NCI-H146 treated with DMSO at 0.1 percent for 48 hours (cell line): Measurements from ENCODE around the gene S100P.
"Not testable (repeated sequence)": the region's sequence is repeated elsewhere in the genome, so short reads cannot be mapped to it uniquely, and the experiment has no call there.

ENCODE experiments used
- DNase-seq: peaks from one replicate; lab custom pipeline; 2025; ENCODE audit not compliant: unreplicated experiment; lab: John Stamatoyannopoulos, UW

Gene S100P

DNA sequence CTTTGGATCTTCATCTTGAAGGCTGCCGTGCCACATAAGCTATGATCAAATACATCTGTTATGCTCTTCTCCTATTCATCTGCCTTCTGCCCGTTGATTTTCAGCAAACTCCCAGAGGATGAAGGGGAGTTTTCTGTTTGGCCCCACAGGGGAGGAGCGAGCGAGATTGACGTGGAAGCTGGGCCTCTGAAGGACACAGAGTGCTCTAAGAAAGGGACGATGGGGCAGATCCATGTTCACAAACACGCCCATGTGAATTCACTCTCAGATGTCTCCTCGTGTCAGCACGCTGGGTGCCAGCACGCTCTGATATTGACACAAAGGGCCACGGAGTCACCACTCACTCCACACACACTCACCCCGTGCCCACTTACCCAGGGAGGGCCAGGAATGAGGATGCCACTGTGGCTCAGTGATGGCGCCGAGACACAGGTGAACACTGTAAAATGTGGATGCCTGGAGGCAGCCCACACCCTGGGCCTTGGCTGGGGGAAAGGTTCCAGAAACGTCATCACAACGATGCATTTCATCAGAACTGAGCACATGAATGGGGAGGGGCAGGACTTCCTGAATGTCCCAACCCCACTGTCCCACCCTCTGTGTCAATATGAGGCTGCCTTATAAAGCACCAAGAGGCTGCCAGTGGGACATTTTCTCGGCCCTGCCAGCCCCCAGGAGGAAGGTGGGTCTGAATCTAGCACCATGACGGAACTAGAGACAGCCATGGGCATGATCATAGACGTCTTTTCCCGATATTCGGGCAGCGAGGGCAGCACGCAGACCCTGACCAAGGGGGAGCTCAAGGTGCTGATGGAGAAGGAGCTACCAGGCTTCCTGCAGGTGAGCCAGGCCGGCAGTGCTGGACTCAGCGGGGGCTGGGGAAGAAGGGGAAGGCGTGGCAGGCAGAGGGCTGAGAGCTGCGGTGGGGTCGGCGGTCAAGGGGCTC lies at the start of gene S100P:
TSS of gene S100P (plus strand) at position 648 of the 946 bp plus-strand sequence. CDS start at position 703, 55 bp downstream.
- no peak for DNase-seq

DNA sequence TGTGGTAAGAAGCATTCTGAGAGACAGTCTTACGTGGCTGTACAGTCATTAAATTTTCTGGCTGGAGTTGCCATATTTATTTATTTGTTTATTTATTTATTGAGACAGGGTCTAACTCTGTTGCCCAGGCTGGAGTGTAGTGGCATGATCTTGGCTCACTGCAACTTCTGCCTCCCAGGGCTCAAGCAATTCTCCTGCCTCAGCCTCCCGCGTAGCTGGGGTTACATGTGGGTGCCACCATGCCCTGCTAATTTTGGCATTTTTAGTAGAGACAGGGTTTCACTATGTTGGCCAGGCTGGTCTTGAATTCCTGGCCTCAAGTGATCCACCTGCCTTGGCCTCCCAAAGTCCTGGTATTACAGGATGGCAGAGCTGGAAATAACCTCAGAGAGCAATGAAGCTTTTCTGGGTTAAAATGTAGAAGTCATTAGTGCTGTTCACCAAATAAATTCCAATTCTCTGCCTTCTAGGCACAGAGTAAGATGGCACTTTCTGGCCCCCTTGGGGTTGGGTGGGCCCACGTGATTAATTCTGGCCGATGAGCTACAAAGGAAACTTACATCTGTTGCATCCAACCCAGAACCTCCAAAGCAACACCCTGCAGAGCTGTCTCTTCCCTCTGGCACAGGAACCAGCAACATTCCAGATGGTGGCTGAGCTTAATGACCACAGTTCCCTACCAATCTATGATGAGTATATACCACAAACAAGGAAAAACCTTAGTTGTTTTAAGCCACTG lies 48.7 kb upstream of the S100P start:
- no peak for DNase-seq

- no peak for DNase-seq
Measured at GRCh38 chr4:6647169-6647568, 46.5 kb upstream of the S100P start.

GRCh38 chr4:6647582-6648230 lies 46.0 kb upstream of the S100P start:
- DNase-seq, result no peak

DNA sequence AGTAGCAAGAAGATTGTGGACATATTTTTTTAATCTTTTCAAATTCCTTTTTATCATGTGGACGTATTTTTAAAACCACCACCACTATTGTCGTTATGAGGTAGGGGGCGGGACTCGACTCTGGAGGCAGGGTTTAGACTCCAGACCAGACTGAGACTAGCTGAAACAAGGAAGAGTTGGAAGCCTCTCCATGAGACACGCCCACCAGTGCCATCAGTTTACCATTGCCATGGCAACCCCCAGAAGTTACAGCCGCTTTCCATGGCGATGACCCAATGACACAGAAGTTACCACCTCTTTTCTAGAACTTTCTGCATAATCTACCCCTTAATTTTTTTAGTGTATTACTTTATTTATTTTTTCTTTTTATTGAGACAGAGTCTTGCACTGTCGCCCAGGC lies 44.5 kb upstream of the S100P start:
- no peak for DNase-seq

DNA sequence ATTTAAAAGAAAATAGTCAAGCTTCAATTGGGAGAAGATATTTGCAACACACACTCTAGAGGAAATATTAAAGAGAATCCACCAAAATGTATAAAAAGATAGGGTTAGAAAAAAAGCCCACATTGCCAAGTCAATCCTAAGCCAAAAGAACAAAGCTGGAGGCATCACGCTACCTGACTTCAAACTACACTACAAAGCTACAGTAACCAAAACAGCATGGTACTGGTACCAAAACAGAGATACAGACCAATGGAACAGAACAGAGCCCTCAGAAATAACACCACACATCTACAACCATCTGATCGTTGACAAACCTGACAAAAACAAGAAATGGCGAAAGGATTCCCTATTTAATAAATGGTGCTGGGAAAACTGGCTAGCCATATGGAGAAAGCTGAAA lies 39.5 kb upstream of the S100P start:
- not testable (repeated sequence) for DNase-seq

- DNase-seq, result not testable (repeated sequence)
Measured at GRCh38 chr4:6655291-6655690, 38.4 kb upstream of the S100P start.

- DNase-seq, result no peak
Measured at GRCh38 chr4:6655924-6656323, 37.8 kb upstream of the S100P start.

DNA sequence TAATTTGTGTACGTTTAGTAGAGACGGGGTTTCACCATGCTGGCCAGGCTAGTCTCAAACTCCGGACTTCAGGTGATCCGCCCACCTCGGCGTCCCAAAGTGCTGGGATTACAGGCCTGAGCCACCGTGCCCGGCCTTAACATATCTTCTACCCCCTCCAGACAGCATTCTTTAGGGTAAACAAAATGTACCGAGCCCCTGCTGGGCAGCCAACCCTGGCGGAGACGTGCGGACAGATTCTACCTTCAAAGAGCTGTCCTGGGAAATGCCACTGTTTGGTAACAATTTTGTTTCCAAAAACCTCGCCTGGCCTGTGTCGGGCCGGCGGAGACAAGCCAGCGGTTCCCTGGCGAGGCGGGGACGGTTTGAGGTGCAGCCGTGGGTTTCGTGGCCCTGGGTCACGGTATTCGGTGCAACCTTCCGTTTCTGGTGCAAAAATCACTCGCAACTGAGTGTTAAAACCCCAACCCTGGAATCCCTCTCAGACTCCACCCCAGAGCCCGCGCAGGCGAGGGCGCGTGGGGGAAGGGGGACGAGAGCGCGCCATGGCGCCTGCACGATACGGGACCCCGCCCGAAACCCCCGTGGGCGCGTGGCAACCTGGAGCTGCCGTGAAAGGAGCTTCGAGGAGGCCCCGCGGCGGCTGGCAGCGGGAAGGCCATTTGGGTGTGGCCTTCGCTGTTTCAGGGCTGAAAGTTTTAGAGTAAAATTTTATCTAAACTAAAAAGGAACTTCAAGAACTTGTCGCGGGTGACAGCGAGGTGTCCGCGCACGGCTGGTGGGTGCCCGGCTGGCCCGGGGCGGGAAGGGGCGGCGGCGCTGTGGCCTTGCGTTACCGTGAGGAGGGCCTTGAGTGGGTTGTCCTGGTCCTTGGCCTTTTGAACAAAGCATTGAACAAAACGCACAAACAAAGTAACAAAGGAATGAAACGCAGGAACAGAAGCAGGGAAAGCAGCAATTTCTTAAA lies 36.2 kb upstream of the S100P start:
- DNase-seq, result no peak

GRCh38 chr4:6658209-6658595 lies 35.5 kb upstream of the S100P start:
- no peak for DNase-seq

DNA sequence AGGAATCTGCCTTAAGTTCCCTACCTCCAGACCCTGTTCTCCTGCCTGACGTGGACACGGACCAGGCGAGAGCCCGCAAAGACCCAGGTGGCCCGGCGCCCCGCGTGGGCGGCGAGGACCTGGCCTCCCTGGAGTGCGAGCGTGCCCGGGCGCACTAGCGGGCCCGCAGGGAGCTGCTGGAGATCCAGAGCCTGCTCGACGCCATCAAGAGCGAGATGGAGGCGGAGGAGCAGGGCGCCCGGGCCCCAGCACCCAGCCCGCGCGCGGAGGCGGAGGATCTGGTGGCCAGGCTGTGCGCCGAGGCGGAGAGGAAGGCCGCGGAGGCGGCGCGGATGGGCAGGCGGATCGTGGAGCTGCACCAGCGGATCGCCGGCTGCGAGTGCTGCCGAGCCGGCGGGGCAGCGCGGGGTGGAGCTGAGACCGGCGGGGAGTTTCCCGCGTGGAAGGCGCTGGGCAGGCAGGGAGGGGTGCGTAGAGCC lies 35.0 kb upstream of the S100P start:
- no peak for DNase-seq

- no peak for DNase-seq
Measured at GRCh38 chr4:6659897-6660296, 33.8 kb upstream of the S100P start.

DNA sequence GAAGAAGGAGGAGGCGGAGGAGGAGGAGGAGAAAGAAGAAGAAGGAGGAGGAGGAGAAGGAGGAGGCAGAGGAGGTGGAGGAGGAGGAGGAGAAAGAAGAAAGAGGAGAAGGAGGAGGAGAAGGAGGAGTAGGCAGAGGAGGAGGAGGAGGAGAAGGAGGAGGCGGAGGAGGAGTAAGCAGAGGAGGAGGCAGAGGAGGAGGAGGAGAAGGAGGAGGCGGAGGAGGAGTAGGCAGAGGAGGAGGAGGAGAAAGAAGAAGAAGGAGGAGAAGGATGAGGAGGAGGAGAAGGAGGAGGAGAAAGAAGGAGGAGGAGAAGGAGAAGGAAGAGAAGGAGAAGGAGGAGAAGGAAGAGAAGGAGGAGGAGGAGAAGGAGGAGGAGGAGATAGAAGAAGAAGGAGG lies 33.2 kb upstream of the S100P start:
- no peak for DNase-seq

- DNase-seq, result no peak
Measured at GRCh38 chr4:6662591-6662990, 31.1 kb upstream of the S100P start.

GRCh38 chr4:6663596-6664393 lies 29.9 kb upstream of the S100P start:
- no peak for DNase-seq

- DNase-seq, result no peak
Measured at GRCh38 chr4:6665320-6665654, 28.4 kb upstream of the S100P start.

- DNase-seq, result no peak
Measured at GRCh38 chr4:6668391-6668790, 25.3 kb upstream of the S100P start.

GRCh38 chr4:6671648-6672047 lies 22.0 kb upstream of the S100P start:
- no peak for DNase-seq

DNA sequence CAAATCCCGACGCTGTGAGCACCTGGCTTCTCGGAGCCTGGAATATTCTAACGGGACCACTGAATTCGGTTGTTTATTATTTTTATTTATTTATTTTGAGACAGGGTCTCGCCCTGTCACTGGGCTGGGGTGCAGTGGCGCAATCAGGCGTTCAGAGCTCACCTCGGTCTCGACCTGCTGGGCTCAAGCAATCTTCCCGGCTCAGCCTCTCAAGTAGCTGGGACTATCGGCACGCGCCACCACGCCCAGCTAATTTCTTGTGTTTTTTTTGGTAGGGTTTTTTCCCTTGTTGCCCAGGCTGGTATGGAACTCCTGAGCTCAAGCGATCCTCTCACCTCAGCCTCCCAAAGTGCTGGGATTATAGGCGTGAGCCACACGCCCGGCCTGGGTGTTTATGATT lies 21.5 kb upstream of the S100P start:
- no peak for DNase-seq
